DND-41 (cell line): Measurements from ENCODE around the gene TAOK1.

Experiments used
- ATAC-seq: fragments of 200-7000 bp; cut with Tn5 transposase; 3 replicates; pipeline ENCODE4 v1.9.1; 2021; ENCODE audit warnings: low read depth; ENCODE audit not compliant: insufficient read depth
- DNase-seq: peaks from one replicate; pipeline ENCODE4 v3.0.0-alpha.2; 2020
- H2AFZ ChIP-seq: 2 replicates; pipeline ENCODE4 v1.6.0; 2012; ENCODE audit warnings: low read depth, low read length
- H3K27ac ChIP-seq: 2 replicates; pipeline ENCODE4 v1.5.1; 2012; ENCODE audit warnings: low read length, inconsistent platforms
- H3K27me3 ChIP-seq: fragments of 200-600 bp; sonication (generic); 2 replicates; pipeline ENCODE4 v1.6.0; 2012; ENCODE audit warnings: low read length, mild to moderate bottlenecking, inconsistent platforms; ENCODE audit not compliant: insufficient read depth, poor library complexity
- H3K36me3 ChIP-seq: 2 replicates; pipeline ENCODE4 v1.5.1; 2012; ENCODE audit warnings: low read length, inconsistent platforms; ENCODE audit not compliant: insufficient read depth
- H3K4me1 ChIP-seq: 2 replicates; pipeline ENCODE4 v1.5.1; 2012; ENCODE audit warnings: mild to moderate bottlenecking, low read length; ENCODE audit not compliant: insufficient read depth
- H3K4me2 ChIP-seq: 2 replicates; pipeline ENCODE4 v1.6.0; 2012; ENCODE audit warnings: mild to moderate bottlenecking, moderate library complexity, low read length, inconsistent platforms; ENCODE audit not compliant: insufficient read depth
- H3K4me3 ChIP-seq, 2 experiments: fragments of 200-600 bp in 1 of 2; shearing (Covaris generic) in 1 of 2; 2 replicates each; pipeline ENCODE4 v1.5.1; 2012 to 2016; ENCODE audit warnings: inconsistent platforms in 2 of 2, low read length in 2 of 2, mild to moderate bottlenecking in 2 of 2, low read depth in 1 of 2, moderate library complexity in 1 of 2
- H3K79me2 ChIP-seq: 2 replicates; pipeline ENCODE4 v1.6.0; 2012; ENCODE audit warnings: low read length, inconsistent platforms; ENCODE audit not compliant: insufficient read depth
- H3K9ac ChIP-seq: 2 replicates; pipeline ENCODE4 v1.6.0; 2012; ENCODE audit warnings: low read depth, mild to moderate bottlenecking, inconsistent platforms, low read length, moderate library complexity
- H3K9me3 ChIP-seq: 2 replicates; pipeline ENCODE4 v1.5.1; 2012; ENCODE audit warnings: low read length, moderate library complexity, mild to moderate bottlenecking, inconsistent platforms; ENCODE audit not compliant: insufficient read depth, severe bottlenecking
- H4K20me1 ChIP-seq: 2 replicates; pipeline ENCODE4 v1.6.0; 2012; ENCODE audit warnings: low read length; ENCODE audit not compliant: insufficient read depth
- EZH2 ChIP-seq: IDR thresholded peaks from 3 replicates; pipeline ENCODE4 v1.6.1; 2012; ENCODE audit warnings: borderline replicate concordance, low read depth, mild to moderate bottlenecking, moderate library complexity, low read length, inconsistent platforms; ENCODE audit not compliant: severe bottlenecking
- TF ChIP-seq, protein P1 (sequence below): IDR thresholded peaks from 2 replicates; pipeline ENCODE4 v1.5.1; 2012; ENCODE audit warnings: borderline replicate concordance, low read length, moderate library complexity, mild to moderate bottlenecking; ENCODE audit not compliant: poor library complexity, severe bottlenecking; ENCODE audit errors: extremely low read depth

Gene TAOK1

GRCh38 chr17:29561554-29562517 is 171.7 kb downstream of the TAOK1 start:
- Histone ChIP-seq H3K4me1 (peaks cover 25% of the 10 kb centered on the region), H3K27ac (no peak overlapping the region), H3K9ac (no peak overlapping the region), H3K79me2 (peaks cover 15% of the 10 kb centered on the region), H3K9me3 (no peaks in the 10 kb centered on the region), H2AFZ (no peak overlapping the region), H3K4me3 (no peak overlapping the region), H3K27me3 (peaks cover 9% of the 10 kb centered on the region), H4K20me1 (peaks cover 15% of the 10 kb centered on the region), H3K4me2 (no peak overlapping the region), H3K36me3 (peaks cover 13% of the 10 kb centered on the region)
- ATAC-seq (no peak), DNase-seq (no peak)
- TF ChIP-seq, protein P1, sequence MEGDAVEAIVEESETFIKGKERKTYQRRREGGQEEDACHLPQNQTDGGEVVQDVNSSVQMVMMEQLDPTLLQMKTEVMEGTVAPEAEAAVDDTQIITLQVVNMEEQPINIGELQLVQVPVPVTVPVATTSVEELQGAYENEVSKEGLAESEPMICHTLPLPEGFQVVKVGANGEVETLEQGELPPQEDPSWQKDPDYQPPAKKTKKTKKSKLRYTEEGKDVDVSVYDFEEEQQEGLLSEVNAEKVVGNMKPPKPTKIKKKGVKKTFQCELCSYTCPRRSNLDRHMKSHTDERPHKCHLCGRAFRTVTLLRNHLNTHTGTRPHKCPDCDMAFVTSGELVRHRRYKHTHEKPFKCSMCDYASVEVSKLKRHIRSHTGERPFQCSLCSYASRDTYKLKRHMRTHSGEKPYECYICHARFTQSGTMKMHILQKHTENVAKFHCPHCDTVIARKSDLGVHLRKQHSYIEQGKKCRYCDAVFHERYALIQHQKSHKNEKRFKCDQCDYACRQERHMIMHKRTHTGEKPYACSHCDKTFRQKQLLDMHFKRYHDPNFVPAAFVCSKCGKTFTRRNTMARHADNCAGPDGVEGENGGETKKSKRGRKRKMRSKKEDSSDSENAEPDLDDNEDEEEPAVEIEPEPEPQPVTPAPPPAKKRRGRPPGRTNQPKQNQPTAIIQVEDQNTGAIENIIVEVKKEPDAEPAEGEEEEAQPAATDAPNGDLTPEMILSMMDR: no peak
- TF ChIP-seq EZH2: no peak

- H2AFZ ChIP-seq: no peak overlapping the region
- H3K9ac ChIP-seq: no peak overlapping the region
- peaks cover 13% of the 10 kb centered on the region for H3K36me3 ChIP-seq
- H3K4me1 ChIP-seq: peaks cover 31% of the 10 kb centered on the region
- no peak overlapping the region for H3K27ac ChIP-seq
- DNase-seq (no peak), ATAC-seq (no peak)
- H3K4me3 ChIP-seq: no peak overlapping the region
- no peak for TF ChIP-seq EZH2
- TF ChIP-seq, protein P1: no peak
- H3K27me3 ChIP-seq: peaks cover 9% of the 10 kb centered on the region
- no peak overlapping the region for H3K4me2 ChIP-seq
- no peaks in the 10 kb centered on the region for H3K9me3 ChIP-seq
- H4K20me1 ChIP-seq: peaks cover 15% of the 10 kb centered on the region
- peaks cover 21% of the 10 kb centered on the region for H3K79me2 ChIP-seq
Measured at GRCh38 chr17:29562615-29563014, 172.5 kb downstream of the TAOK1 start.

GRCh38 chr17:29563816-29564215 is 173.7 kb downstream of the TAOK1 start:
- H3K27ac ChIP-seq: no peak overlapping the region
- H4K20me1 ChIP-seq: peaks cover 15% of the 10 kb centered on the region
- H3K27me3 ChIP-seq: peaks cover 9% of the 10 kb centered on the region
- H2AFZ ChIP-seq: no peak overlapping the region
- DNase-seq (peak; percentile 36), ATAC-seq (no peak)
- H3K4me3 ChIP-seq: no peak overlapping the region
- peaks cover 36% of the 10 kb centered on the region for H3K4me1 ChIP-seq
- H3K4me2 ChIP-seq: no peak overlapping the region
- no peak for TF ChIP-seq EZH2
- TF ChIP-seq, protein P1: no peak
- H3K9me3 ChIP-seq: no peaks in the 10 kb centered on the region
- H3K36me3 ChIP-seq: peaks cover 15% of the 10 kb centered on the region
- no peak overlapping the region for H3K9ac ChIP-seq
- H3K79me2 ChIP-seq: peaks cover 23% of the 10 kb centered on the region
